Chondrocyte (in vitro differentiated cells): ENCODE results near the gene NRXN3. TPM values are rescaled to one million over a fixed set of nuclear protein-coding genes. Genes with fewer than 3 reads are reported as not detected.

Experiments
- DNase-seq: peaks from one replicate; pipeline ENCODE4 v3.0.0; 2021; ENCODE audit warnings: mixed read lengths, low spot score
- H3K27ac Mint-ChIP-seq: one replicate; pipeline ENCODE4 v1.8.0; 2021; ENCODE audit warnings: mild to moderate bottlenecking, moderate library complexity, mixed read lengths; ENCODE audit not compliant: unreplicated experiment
- H3K27me3 Mint-ChIP-seq: 2 replicates; pipeline ENCODE4 v1.8.0; 2021; ENCODE audit warnings: low read depth, mixed read lengths
- H3K36me3 Mint-ChIP-seq: 2 replicates; pipeline ENCODE4 v1.8.0; 2021; ENCODE audit warnings: low read depth, mixed read lengths
- H3K4me1 Mint-ChIP-seq: 2 replicates; pipeline ENCODE4 v1.8.0; 2021; ENCODE audit warnings: low read depth, mild to moderate bottlenecking, mixed read lengths
- H3K4me3 Mint-ChIP-seq: one replicate; pipeline ENCODE4 v1.8.0; 2021; ENCODE audit warnings: mild to moderate bottlenecking, moderate library complexity, mixed read lengths; ENCODE audit not compliant: unreplicated experiment
- H3K9me3 Mint-ChIP-seq: 2 replicates; pipeline ENCODE4 v1.8.0; 2021; ENCODE audit warnings: low read depth, mixed read lengths
- total RNA-seq: library from RNA; stranded (reverse); gene quantifications from 3 replicates; pipeline ENCODE4 v1.2.1, GENCODE V29; 2021
- TF ChIP-seq, protein P1 (sequence below): fragments of 200-600 bp; sonication (generic); IDR thresholded peaks from 2 replicates; pipeline ENCODE4 v1.5.0; 2021; ENCODE audit warnings: antibody characterized with exemption, mild to moderate bottlenecking, moderate library complexity

Gene NRXN3
- total RNA-seq, 1 donor from 2014 or later: 7.9 TPM

DNA sequence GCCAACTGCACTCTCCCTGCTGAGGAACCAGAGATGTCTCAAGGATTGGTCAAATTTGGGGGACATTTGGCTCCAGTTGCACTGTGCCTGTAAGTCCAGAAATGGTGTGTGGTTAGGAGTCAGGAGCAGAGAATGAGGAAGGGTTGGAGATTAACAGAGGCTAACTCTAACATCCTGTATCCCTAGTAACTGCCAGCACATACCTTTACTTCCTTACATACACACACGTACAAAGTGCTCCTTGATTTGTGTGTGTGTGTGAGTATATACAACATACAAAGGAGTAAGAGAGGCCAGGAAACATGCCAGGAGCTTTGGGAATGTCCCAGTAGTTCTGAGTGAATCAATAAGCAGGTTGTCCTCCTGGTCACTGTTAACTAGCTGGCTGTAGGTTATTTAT, 39.8 kb upstream of the NRXN3 start:
- DNase-seq: no peak
- TF ChIP-seq, protein P1, sequence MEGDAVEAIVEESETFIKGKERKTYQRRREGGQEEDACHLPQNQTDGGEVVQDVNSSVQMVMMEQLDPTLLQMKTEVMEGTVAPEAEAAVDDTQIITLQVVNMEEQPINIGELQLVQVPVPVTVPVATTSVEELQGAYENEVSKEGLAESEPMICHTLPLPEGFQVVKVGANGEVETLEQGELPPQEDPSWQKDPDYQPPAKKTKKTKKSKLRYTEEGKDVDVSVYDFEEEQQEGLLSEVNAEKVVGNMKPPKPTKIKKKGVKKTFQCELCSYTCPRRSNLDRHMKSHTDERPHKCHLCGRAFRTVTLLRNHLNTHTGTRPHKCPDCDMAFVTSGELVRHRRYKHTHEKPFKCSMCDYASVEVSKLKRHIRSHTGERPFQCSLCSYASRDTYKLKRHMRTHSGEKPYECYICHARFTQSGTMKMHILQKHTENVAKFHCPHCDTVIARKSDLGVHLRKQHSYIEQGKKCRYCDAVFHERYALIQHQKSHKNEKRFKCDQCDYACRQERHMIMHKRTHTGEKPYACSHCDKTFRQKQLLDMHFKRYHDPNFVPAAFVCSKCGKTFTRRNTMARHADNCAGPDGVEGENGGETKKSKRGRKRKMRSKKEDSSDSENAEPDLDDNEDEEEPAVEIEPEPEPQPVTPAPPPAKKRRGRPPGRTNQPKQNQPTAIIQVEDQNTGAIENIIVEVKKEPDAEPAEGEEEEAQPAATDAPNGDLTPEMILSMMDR: no peak
- H3K4me3 Mint-ChIP-seq: no peak overlapping the region
- H3K9me3 Mint-ChIP-seq: no peaks in the 10 kb centered on the region
- no peaks in the 10 kb centered on the region for H3K36me3 Mint-ChIP-seq
- H3K27ac Mint-ChIP-seq: no peak overlapping the region
- H3K27me3 Mint-ChIP-seq: no peaks in the 10 kb centered on the region
- no peaks in the 10 kb centered on the region for H3K4me1 Mint-ChIP-seq

DNA sequence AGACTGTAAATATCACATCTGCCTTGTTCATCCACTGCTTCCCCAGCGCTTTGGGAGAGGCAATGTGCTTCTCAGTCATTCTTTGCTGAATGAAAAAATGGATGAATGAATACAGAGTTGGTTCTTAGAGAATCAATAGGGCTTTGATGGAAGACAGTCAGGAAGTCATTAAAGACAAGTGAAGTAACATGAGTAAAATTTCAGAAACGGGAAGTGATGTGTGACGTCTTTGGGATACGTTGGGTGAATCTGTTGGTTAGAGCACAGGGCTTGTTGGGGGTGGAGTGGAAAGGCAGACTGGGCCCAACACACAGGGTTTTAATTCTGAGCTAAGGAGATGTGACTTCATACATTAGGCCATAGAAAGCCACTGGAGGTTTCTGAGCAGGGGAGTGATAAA, 39.0 kb upstream of the NRXN3 start:
- Mint-ChIP-seq H3K27ac (no peak overlapping the region), H3K4me3 (no peak overlapping the region), H3K27me3 (no peaks in the 10 kb centered on the region), H3K36me3 (no peaks in the 10 kb centered on the region), H3K9me3 (no peaks in the 10 kb centered on the region), H3K4me1 (no peaks in the 10 kb centered on the region)
- no peak for DNase-seq
- TF ChIP-seq, protein P1: no peak

DNA sequence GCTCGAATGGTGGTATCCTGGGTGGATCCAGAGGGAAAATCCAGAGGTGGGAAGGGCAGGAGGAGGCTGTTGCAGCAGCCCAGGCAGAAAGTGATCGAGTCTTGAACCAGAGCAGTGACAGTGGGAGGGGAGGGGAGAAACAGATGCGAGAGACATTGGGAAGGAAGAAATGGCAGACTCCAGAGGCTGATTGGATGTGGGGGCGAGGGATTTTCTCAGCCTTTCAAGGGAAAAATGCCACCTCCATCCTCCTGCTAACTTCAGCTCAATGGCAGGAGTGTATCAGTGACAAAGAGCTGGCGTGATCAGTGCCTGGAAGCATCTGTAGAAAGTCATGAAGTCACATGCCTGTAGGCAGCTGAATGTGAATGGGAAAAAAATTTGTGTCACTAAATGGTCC, 38.6 kb upstream of the NRXN3 start:
- Mint-ChIP-seq H3K9me3 (peaks cover 2% of the 10 kb centered on the region), H3K27me3 (no peaks in the 10 kb centered on the region), H3K36me3 (no peaks in the 10 kb centered on the region), H3K27ac (no peak overlapping the region), H3K4me3 (no peak overlapping the region), H3K4me1 (no peaks in the 10 kb centered on the region)
- TF ChIP-seq, protein P1: no peak
- no peak for DNase-seq

- H3K27ac Mint-ChIP-seq: no peak overlapping the region
- H3K9me3 Mint-ChIP-seq: peaks cover 5% of the 10 kb centered on the region
- H3K4me1 Mint-ChIP-seq: no peaks in the 10 kb centered on the region
- no peaks in the 10 kb centered on the region for H3K36me3 Mint-ChIP-seq
- H3K27me3 Mint-ChIP-seq: no peaks in the 10 kb centered on the region
- DNase-seq: no peak
- TF ChIP-seq, protein P1: no peak
- H3K4me3 Mint-ChIP-seq: no peak overlapping the region
These were observed 34.7 kb upstream of the NRXN3 start for GRCh38 chr14:78135450-78135891.

DNA sequence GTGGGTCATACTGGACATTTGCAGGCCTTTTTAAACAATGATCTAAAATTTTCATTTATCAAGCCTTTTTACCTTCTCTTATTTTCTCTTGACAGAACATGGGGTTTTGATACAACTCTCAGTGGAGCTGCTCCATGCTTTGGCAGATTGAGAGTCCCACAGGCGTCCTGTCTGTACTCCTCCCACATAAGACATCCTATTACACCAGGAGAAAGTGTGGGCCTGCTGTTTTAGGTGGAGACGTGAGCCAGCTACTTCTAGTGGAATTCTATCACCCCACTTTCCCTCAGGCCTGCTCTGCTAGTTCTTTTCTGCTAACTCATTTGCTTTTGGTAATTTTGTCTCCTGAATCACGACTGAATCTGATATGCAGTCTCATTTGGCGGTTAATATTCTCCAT, 33.5 kb upstream of the NRXN3 start:
- Mint-ChIP-seq H3K4me3 (no peak overlapping the region), H3K36me3 (no peaks in the 10 kb centered on the region), H3K27ac (no peak overlapping the region), H3K4me1 (no peaks in the 10 kb centered on the region), H3K9me3 (peaks cover 5% of the 10 kb centered on the region), H3K27me3 (no peaks in the 10 kb centered on the region)
- TF ChIP-seq, protein P1: no peak
- DNase-seq: no peak
